ENCODE results near the gene STEAP4. TPM values are rescaled to one million over a fixed set of nuclear protein-coding genes. Genes with fewer than 3 reads are reported as not detected.

The STEAP4 gene
- total RNA-seq, 1 experiment from 2014 or later = not detected

GRCh38 chr7:88305044-88305443 lies 1.6 kb downstream of the STEAP4 start:
- H3K23ac ChIP-seq (ENCODE audit: insufficient read length, low read depth, low read length) = no peak overlapping the region
- H2BK120ac ChIP-seq (ENCODE audit: low read depth, low read length, poor library complexity, severe bottlenecking) = no peak overlapping the region
- H2BK5ac ChIP-seq (ENCODE audit: insufficient read length, low read length) = no peak overlapping the region
- H2AK5ac ChIP-seq (ENCODE audit: insufficient read length, low read length) = no peak overlapping the region
- H3K27me3 Mint-ChIP-seq (ENCODE audit: low read depth) = peaks cover 25% of the 10 kb centered on the region
- H2BK20ac ChIP-seq (ENCODE audit: low read depth, low read length, poor library complexity, severe bottlenecking) = no peak overlapping the region
- no peak overlapping the region for H3K4me3 Mint-ChIP-seq
- no peaks in the 10 kb centered on the region for H3K9me3 ChIP-seq (ENCODE audit: control insufficient read depth, low read depth, low read length)
- H2BK12ac ChIP-seq (ENCODE audit: insufficient read length, low read depth, low read length) = no peak overlapping the region
- H4K91ac ChIP-seq (ENCODE audit: insufficient read length, low read depth, low read length) = no peak overlapping the region
- no peak for TF ChIP-seq CTCF (conservative IDR thresholded peaks at IDR 0.05)
- H3K9me3 Mint-ChIP-seq = no peaks in the 10 kb centered on the region
- no peaks in the 10 kb centered on the region for H3K79me2 ChIP-seq (ENCODE audit: insufficient read depth, low read length)
- H3K36me3 Mint-ChIP-seq (ENCODE audit: insufficient read depth in 1 of 3, low read depth in 3 of 3) = no peaks in the 10 kb centered on the region; a peak in 1 of 7 replicates
- H4K5ac ChIP-seq (ENCODE audit: insufficient read length, low read depth, low read length) = no peak overlapping the region
- no peaks in the 10 kb centered on the region for H3K23me2 ChIP-seq (ENCODE audit: insufficient read length, low read depth, low read length, poor library complexity, severe bottlenecking)
- no peak overlapping the region for H3T11ph ChIP-seq (ENCODE audit: low read length)
- no peak overlapping the region for H3K4ac ChIP-seq (ENCODE audit: low read depth, low read length)
- no peaks in the 10 kb centered on the region; the same call in 1 of the 2 replicates for H3K27me3 ChIP-seq (ENCODE audit: insufficient read depth, low read length)
- H3K56ac ChIP-seq (ENCODE audit: insufficient read length, low read depth, low read length) = no peak overlapping the region
- no peak overlapping the region for H3K14ac ChIP-seq (ENCODE audit: insufficient read depth, low read length)
- no CpG with 5 or more reads among the region's 3 CpGs for WGBS (ENCODE audit: extremely low coverage, insufficient read length, low lambda C conversion rate)
- H3K79me1 ChIP-seq (ENCODE audit: insufficient read depth, low read depth, low read length, poor library complexity, severe bottlenecking) = no peaks in the 10 kb centered on the region
- no peaks in the 10 kb centered on the region for H3K4me1 ChIP-seq (ENCODE audit: insufficient read depth, low read length)
- H2BK15ac ChIP-seq (ENCODE audit: low read depth, low read length) = no peak overlapping the region
- H3K4me1 Mint-ChIP-seq = peaks cover 6 to 9% of the 10 kb centered on the region in 2 experiments; a peak in 2 of 4 replicates
- H3K27ac ChIP-seq (ENCODE audit: insufficient read length, low read depth, low read length) = no peak overlapping the region
- no peak overlapping the region for H3K27ac Mint-ChIP-seq
- DNase-seq = no peak
- no peak overlapping the region for H2AFZ ChIP-seq (ENCODE audit: low read length)
- no peaks in the 10 kb centered on the region for H4K20me1 ChIP-seq (ENCODE audit: control insufficient read depth, insufficient read depth, insufficient read length)
- no peak overlapping the region for H4K8ac ChIP-seq (replicated peaks; ENCODE audit: insufficient read length, low read depth, low read length)
- no peak overlapping the region for H3K18ac ChIP-seq (ENCODE audit: insufficient read length, low read depth, low read length)
- H3K4me2 ChIP-seq (ENCODE audit: insufficient read depth, insufficient read length, low read length) = no peak overlapping the region
- H3K9ac ChIP-seq (ENCODE audit: extremely low read depth, insufficient read length, low read length) = no peak overlapping the region
